ENCODE data around the gene LRP2. TPM values are rescaled to one million over a fixed set of nuclear protein-coding genes. Genes with fewer than 3 reads are reported as not detected.

Gene LRP2
- total RNA-seq, 4 donors from 2014 or later: 0.05 to 0.23 TPM; not detected in 2

DNA sequence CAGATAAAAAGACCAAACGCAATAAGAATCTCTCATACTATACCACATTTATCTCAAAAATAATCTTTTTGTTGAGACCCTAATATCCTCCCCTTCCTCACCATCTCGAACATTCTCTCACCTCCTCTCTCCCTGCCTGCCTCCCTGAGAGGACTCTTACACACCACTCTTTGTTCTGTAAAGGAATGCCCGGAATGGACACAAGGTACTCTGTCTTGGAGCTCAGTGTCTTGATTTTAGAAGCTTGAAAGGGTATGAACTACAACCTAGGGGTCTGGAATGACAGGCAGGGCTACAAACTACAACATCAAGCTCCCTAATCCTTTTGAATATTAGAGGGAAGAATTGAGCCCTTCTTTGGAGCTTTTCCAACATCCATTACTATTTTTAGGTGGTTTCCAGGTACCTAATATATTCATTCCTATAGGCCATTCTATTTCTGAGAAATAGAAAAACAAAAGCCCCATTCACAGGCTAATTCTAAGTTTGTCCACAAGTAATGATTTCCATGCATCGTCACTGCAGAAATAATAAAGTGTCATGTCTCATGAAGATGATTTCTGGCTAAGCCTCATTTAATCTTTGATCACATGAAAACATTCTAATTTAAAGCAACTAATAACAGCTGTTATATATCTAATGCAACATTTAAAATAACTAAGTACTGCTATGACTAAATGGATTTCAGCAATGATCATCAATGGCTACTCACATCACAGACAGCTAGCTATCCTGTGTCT lies 60.6 kb downstream of the LRP2 start:
- WGBS, 2 donors: 55% methylated on average over 4 of the region's 4 CpGs
- TF ChIP-seq POLR2A (IDR thresholded peaks at IDR 0.05): no peak
- TF ChIP-seq, protein P1, sequence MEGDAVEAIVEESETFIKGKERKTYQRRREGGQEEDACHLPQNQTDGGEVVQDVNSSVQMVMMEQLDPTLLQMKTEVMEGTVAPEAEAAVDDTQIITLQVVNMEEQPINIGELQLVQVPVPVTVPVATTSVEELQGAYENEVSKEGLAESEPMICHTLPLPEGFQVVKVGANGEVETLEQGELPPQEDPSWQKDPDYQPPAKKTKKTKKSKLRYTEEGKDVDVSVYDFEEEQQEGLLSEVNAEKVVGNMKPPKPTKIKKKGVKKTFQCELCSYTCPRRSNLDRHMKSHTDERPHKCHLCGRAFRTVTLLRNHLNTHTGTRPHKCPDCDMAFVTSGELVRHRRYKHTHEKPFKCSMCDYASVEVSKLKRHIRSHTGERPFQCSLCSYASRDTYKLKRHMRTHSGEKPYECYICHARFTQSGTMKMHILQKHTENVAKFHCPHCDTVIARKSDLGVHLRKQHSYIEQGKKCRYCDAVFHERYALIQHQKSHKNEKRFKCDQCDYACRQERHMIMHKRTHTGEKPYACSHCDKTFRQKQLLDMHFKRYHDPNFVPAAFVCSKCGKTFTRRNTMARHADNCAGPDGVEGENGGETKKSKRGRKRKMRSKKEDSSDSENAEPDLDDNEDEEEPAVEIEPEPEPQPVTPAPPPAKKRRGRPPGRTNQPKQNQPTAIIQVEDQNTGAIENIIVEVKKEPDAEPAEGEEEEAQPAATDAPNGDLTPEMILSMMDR (IDR thresholded peaks at IDR 0.05): no peak
- DNase-seq (ENCODE audit: low spot score in 2 of 2): no peak
- no peak overlapping the region for H3K4me3 ChIP-seq (ENCODE audit: low read depth, poor library complexity, severe bottlenecking)
- intact Hi-C loops (cut with DNase I; ENCODE audit: low total_unique reads): no loop called here

DNA sequence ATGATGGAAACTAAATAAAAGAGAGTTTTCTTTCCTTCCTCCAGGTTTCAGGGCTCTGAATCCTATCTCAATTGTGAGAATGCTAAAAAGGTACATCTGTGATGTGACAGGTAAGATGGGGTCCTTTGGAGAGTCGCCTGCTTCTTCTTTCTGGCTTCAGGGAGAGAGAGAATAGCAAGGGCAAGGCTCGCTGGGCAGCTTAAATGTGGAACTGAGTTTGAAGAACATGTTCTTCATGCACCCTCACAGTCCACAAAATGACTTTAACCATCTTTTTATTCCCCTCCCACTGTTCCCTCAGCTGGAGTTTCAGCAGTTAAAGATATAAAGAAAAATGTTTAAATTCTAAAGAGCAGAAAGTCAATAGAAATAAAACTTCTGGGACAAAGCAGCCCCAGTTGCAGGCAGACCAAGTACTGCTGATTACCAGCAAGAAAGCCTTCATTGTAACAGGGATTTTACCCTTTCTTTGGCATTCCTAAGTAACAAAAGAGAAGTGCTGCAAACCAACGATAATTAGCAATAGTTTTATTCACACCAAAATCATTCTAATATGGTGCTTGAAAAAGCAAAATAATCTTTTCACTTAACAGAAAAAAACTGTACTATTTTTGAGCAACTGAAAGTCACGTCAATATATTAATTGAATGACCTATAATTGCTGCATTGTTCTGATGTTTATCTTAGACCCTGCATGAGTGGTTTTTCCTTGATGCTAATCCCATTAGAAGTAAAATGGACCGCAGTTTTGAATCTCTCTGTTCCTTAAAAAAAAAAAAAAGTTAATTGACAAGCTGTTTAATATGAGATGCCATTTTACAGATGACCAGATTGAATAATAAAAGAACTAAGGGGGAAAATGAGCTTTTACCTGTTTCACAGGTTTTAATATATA lies 61.5 kb downstream of the LRP2 start:
- WGBS, 2 donors: 41 to 42% methylated on average over 5 of the region's 5 CpGs
- intact Hi-C loops (cut with DNase I; ENCODE audit: low total_unique reads): no loop called here
- no peak for DNase-seq (ENCODE audit: low spot score in 2 of 2)
- TF ChIP-seq POLR2A (IDR thresholded peaks at IDR 0.05): no peak
- TF ChIP-seq, protein P1 (IDR thresholded peaks at IDR 0.05): no peak
- no peak overlapping the region for H3K4me3 ChIP-seq (ENCODE audit: low read depth, poor library complexity, severe bottlenecking)

DNA sequence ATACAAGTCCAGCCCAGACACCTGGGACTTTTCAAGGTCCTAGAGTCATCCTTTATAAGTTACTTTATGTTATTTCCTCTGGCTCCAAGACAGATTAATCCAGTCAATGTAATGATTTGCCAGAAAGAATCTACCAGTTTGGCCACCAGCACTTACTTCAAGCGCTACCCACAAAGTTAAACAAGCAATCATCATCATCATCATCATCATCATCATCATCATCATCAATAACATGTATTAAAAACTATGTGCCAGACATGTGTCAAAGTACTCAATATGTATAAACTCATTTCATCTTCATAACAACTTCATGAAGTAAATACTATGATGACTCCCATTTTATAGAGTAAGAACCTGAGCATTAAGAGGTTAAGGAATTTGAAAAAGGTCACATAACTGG lies 64.3 kb downstream of the LRP2 start:
- WGBS, 2 donors: 95 to 97% methylated on average over 1 of the region's 1 CpG
- H3K4me3 ChIP-seq (ENCODE audit: low read depth, poor library complexity, severe bottlenecking): no peak overlapping the region
- intact Hi-C loops (cut with DNase I; ENCODE audit: low total_unique reads): no loop called here
- DNase-seq (ENCODE audit: low spot score in 2 of 2): no peak
- TF ChIP-seq, protein P1 (IDR thresholded peaks at IDR 0.05): no peak
- no peak for TF ChIP-seq POLR2A (IDR thresholded peaks at IDR 0.05)

DNA sequence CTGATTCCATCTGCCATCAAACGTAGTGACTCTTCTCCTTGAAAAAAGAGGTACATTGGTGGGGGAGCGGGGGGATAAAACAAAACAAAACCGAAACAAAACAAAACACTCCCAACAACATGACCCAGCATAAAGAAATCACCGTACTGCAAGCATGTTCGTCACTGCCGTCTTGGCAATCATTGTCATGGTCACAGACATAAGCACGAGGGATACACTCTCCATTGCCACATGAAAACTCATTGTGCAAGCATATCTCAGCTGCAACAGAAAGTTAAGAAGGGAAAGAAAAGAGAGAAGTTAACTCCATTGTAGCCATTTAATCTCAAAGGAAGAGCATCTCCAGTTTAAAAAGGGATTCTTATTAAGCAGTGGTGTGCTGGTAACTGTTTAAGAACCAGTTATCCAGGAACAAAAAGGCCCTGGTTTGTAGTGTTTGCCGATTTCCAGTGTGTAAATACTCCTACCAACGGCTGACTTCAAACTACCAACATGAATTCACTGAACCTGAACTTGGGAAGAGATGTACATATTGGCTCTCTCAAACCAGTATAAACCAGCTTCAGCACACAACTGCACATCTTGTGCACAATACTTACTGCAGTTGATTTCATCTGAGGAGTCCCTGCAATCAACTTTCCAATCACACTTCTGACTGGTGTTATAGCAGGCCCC lies 68.2 kb downstream of the LRP2 start:
- DNase-seq (ENCODE audit: low spot score in 2 of 2): no peak
- no peak for TF ChIP-seq POLR2A (IDR thresholded peaks at IDR 0.05)
- TF ChIP-seq, protein P1 (IDR thresholded peaks at IDR 0.05): no peak
- intact Hi-C loops (cut with DNase I; ENCODE audit: low total_unique reads): no loop called here
- 76 to 79% methylated on average over 9 of the region's 9 CpGs for WGBS, 2 donors
- no peak overlapping the region for H3K4me3 ChIP-seq (ENCODE audit: low read depth, poor library complexity, severe bottlenecking)

DNA sequence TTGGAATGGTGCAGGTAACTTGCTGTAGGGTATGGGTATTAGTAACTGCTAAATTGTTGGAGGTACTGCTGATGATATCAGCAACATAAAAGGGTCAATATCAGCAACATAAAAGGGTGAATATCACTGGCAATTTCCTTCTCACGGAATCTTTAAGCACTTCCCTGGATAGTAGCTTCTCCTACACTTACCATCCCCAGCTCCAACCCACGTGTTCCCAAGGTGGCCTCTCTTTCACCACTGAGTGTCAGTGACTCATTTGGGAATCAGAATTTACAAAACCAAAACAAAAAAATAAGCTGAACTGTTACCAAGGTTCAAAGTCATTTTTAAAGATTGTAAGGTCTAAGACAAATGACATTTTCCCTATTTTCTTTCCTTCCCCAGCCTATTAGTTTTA lies 70.8 kb downstream of the LRP2 start:
- WGBS, 2 donors: 27 to 32% methylated on average over 2 of the region's 2 CpGs
- TF ChIP-seq, protein P1 (IDR thresholded peaks at IDR 0.05): no peak
- no peak for TF ChIP-seq POLR2A (IDR thresholded peaks at IDR 0.05)
- no peak for DNase-seq (ENCODE audit: low spot score in 2 of 2)
- intact Hi-C loops (cut with DNase I; ENCODE audit: low total_unique reads): no loop called here
- H3K4me3 ChIP-seq (ENCODE audit: low read depth, poor library complexity, severe bottlenecking): no peak overlapping the region

Measured in lower leg skin (tissue), 4 donors.